HG03354 (cell line): Measurements from ENCODE around the gene ISCA2.
A peak's percentile ranks its signal among the peaks of the same experiment; 100 is the strongest.

Experiments used
- ATAC-seq: cut with Tn5 transposase; IDR thresholded peaks from one replicate; pipeline ENCODE4 v1.9.1; 2021; ENCODE audit warnings: mild to moderate bottlenecking; ENCODE audit not compliant: unreplicated experiment, poor library complexity, severe bottlenecking

Gene ISCA2

GRCh38 chr14:74480046-74480445 lies 13.5 kb upstream of the ISCA2 start:
- ATAC-seq, result no peak

- no peak for ATAC-seq
These were observed 11.0 kb upstream of the ISCA2 start for GRCh38 chr14:74482571-74482970.

- no peak for ATAC-seq
These were observed 10.2 kb upstream of the ISCA2 start for GRCh38 chr14:74483321-74483720.

- ATAC-seq, result no peak
These were observed 7.4 kb upstream of the ISCA2 start for GRCh38 chr14:74486164-74486563.

GRCh38 chr14:74488786-74489397 lies 4.7 kb upstream of the ISCA2 start:
- ATAC-seq, result no peak

GRCh38 chr14:74490486-74490885 lies 3.1 kb upstream of the ISCA2 start:
- ATAC-seq, result no peak

- ATAC-seq, result no peak
These were observed 1.4 kb upstream of the ISCA2 start for GRCh38 chr14:74491956-74492775.

- ATAC-seq, result peak; percentile 10
These were observed 706 bp upstream of the ISCA2 start, which contains the start of gene NPC2 for GRCh38 chr14:74492776-74493342. Gene NPC2 (minus strand): TSS chr14:74493305. CDS start chr14:74493274, 31 bp downstream.

GRCh38 chr14:74495356-74495755 lies 1.8 kb downstream of the ISCA2 start:
- ATAC-seq, result no peak

GRCh38 chr14:74500417-74501134 lies 7.0 kb downstream of the ISCA2 start:
- no peak for ATAC-seq

- no peak for ATAC-seq
These were observed 7.6 kb downstream of the ISCA2 start for GRCh38 chr14:74501135-74501614.

GRCh38 chr14:74501691-74502090 lies 8.1 kb downstream of the ISCA2 start:
- ATAC-seq, result no peak

- no peak for ATAC-seq
These were observed 8.9 kb downstream of the ISCA2 start for GRCh38 chr14:74502236-74503019.

- ATAC-seq, result no peak
These were observed 9.8 kb downstream of the ISCA2 start for GRCh38 chr14:74503291-74503937.

GRCh38 chr14:74503938-74504335 lies 10.4 kb downstream of the ISCA2 start:
- no peak for ATAC-seq

GRCh38 chr14:74504412-74504811 lies 10.8 kb downstream of the ISCA2 start:
- ATAC-seq, result no peak

- no peak for ATAC-seq
These were observed 11.5 kb downstream of the ISCA2 start for GRCh38 chr14:74504874-74505720.

- no peak for ATAC-seq
These were observed 12.3 kb downstream of the ISCA2 start for GRCh38 chr14:74505831-74506230.
